SU-DHL-6 (cell line): ENCODE results near the gene BANK1.

Source experiments
- EZH2phosphoT487 ChIP-seq: fragments of 200-600 bp; sonication (generic), shearing (Covaris generic); conservative IDR thresholded peaks from 2 replicates; pipeline ENCODE4 v1.6.1; 2018; ENCODE audit warnings: mild to moderate bottlenecking, antibody characterized with exemption, low read length, moderate library complexity, mixed read lengths
- TF ChIP-seq, protein P1 (sequence below): fragments of 200-600 bp; sonication (generic); IDR thresholded peaks from one replicate; pipeline ENCODE4 v1.5.1; 2017; ENCODE audit warnings: antibody characterized with exemption, mild to moderate bottlenecking, low read length, moderate library complexity; ENCODE audit not compliant: insufficient read depth, poor library complexity, severe bottlenecking

DNA sequence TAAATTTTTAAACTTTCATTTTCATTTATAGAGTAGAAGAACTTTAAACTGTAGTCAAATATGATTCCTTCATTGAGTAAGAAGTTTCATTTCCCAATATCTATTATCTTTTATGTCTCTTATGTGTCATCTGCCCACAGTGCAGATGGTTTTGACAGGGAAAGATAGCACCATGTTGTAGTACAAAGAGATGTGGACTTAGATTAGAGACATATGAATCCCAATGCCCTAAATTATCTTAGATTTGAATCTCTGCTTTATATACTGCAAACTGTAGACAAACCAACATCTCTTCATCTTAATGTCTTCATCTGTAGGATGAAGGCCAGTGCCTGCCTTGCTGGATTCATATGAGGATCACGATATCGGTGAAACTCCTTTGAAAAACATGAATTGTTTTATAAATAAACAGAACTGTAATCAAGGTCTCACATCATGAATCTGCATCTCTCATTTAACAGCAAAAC, 217.5 kb downstream of the BANK1 start:
- TF ChIP-seq, protein P1, sequence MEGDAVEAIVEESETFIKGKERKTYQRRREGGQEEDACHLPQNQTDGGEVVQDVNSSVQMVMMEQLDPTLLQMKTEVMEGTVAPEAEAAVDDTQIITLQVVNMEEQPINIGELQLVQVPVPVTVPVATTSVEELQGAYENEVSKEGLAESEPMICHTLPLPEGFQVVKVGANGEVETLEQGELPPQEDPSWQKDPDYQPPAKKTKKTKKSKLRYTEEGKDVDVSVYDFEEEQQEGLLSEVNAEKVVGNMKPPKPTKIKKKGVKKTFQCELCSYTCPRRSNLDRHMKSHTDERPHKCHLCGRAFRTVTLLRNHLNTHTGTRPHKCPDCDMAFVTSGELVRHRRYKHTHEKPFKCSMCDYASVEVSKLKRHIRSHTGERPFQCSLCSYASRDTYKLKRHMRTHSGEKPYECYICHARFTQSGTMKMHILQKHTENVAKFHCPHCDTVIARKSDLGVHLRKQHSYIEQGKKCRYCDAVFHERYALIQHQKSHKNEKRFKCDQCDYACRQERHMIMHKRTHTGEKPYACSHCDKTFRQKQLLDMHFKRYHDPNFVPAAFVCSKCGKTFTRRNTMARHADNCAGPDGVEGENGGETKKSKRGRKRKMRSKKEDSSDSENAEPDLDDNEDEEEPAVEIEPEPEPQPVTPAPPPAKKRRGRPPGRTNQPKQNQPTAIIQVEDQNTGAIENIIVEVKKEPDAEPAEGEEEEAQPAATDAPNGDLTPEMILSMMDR: no peak
- no peak for TF ChIP-seq EZH2phosphoT487
